GM12892 (cell line): ENCODE results near the gene CLDN6.

Source experiments
- POLR2A ChIP-seq: IDR thresholded peaks from 2 replicates; pipeline ENCODE4 v1.6.1; 2011; ENCODE audit warnings: low read depth, low read length, control low read depth
- POLR2AphosphoS5 ChIP-seq: IDR thresholded peaks from 2 replicates; pipeline ENCODE4 v1.6.1; 2011; ENCODE audit warnings: low read depth, low read length, control low read depth
- TAF1 ChIP-seq: IDR thresholded peaks from 2 replicates; pipeline ENCODE4 v1.6.1; 2011; ENCODE audit warnings: low read depth, mild to moderate bottlenecking, control low read depth, low read length, borderline replicate concordance

GRCh38 chr16:2981899-2982250, 36.1 kb downstream of the CLDN6 start:
- TF ChIP-seq TAF1: no peak
- TF ChIP-seq POLR2A: no peak
- no peak for TF ChIP-seq POLR2AphosphoS5
